HG02678 (cell line): ENCODE data around the gene HTD2.

Experiments
- ATAC-seq: cut with Tn5 transposase; IDR thresholded peaks from one replicate; pipeline ENCODE4 v1.9.1; 2021; ENCODE audit warnings: mild to moderate bottlenecking, moderate library complexity; ENCODE audit not compliant: unreplicated experiment

Gene HTD2

GRCh38 chr3:58355179-58355578 lies 48.9 kb downstream of the HTD2 start:
- peak; percentile 72 for ATAC-seq

- ATAC-seq: no peak
These were observed 49.7 kb downstream of the HTD2 start for GRCh38 chr3:58356054-58356453.

GRCh38 chr3:58357402-58357801 lies 51.1 kb downstream of the HTD2 start:
- ATAC-seq: no peak

- ATAC-seq: no peak
These were observed 51.8 kb downstream of the HTD2 start for GRCh38 chr3:58358092-58358491.

- ATAC-seq: no peak
These were observed 52.5 kb downstream of the HTD2 start for GRCh38 chr3:58358808-58359207.

GRCh38 chr3:58359621-58360020 lies 53.3 kb downstream of the HTD2 start:
- ATAC-seq: no peak

GRCh38 chr3:58361866-58362265 lies 55.5 kb downstream of the HTD2 start:
- no peak for ATAC-seq

GRCh38 chr3:58366699-58367098 lies 60.4 kb downstream of the HTD2 start:
- ATAC-seq: no peak

- ATAC-seq: no peak
These were observed 62.7 kb downstream of the HTD2 start for GRCh38 chr3:58369038-58369437.
